GM12891 (cell line): ENCODE measurements around the gene ATP6V0C.

Source experiments
- POLR2A ChIP-seq: IDR thresholded peaks from 2 replicates; pipeline ENCODE4 v1.6.1; 2011; ENCODE audit warnings: low read depth, low read length, control low read depth
- POLR2AphosphoS5 ChIP-seq: IDR thresholded peaks from 2 replicates; pipeline ENCODE4 v1.6.1; 2011; ENCODE audit warnings: low read depth, low read length, control low read depth
- TAF1 ChIP-seq: IDR thresholded peaks from 2 replicates; pipeline ENCODE4 v1.6.1; 2011; ENCODE audit warnings: low read depth, low read length, control low read depth

DNA sequence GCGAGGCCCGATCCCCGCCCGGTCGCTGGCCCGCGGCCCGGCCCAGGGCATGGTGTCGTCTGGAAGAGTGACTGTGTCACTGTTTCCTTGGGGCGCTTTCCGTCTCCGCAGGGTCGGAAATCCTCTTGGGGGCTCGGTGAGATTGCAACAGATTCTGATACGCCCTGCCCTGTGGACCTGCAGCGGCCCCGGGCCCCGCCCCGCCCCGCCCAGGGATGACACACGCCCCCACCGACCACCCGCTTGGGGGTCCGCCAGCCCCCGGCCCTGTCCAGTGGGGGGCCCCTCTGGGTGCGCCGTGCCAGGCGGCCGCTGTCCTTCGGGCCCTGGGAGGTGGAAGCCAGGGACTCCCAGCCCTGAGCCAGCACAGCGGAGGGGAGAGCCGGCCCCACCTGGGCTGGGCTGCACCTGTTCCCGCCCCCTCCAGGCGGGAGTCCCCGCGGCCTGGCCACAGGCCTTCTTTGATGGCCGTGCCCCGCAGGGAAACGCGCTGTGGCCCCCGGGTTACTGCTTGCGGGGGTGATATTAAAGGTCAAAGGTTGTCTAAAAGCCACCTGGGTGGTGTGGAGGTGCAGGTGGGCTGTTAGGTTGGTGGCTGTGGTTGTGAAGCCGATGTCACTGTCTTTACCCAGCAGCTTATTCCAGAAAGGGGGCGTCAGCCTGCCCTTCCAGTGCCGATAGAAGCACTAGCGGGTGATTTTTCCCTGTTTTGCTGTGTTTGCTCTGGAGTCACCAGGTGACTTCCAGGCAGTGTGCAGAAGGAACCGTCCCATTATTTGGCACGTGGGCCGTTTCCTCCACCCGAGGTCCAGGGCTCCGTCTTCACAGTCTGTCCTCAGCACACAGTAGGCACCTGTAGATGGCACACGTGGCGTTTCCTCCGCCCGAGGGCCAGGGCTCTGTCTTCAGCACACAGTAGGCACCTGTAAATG, 38.1 kb upstream of the ATP6V0C start:
- no peak for TF ChIP-seq POLR2A
- TF ChIP-seq POLR2AphosphoS5: no peak
- no peak for TF ChIP-seq TAF1
